Measurements from ENCODE around the gene ANKS1B. TPM values are rescaled to one million over a fixed set of nuclear protein-coding genes. Genes with fewer than 3 reads are reported as not detected.

ANKS1B gene
- total RNA-seq, 1 experiment from 2014 or later: 0.10 TPM

- no peak for DNase-seq (ENCODE audit: extremely low read depth, low read depth)
Measured at GRCh38 chr12:99235381-99235780, 749.4 kb downstream of the ANKS1B start.

DNA sequence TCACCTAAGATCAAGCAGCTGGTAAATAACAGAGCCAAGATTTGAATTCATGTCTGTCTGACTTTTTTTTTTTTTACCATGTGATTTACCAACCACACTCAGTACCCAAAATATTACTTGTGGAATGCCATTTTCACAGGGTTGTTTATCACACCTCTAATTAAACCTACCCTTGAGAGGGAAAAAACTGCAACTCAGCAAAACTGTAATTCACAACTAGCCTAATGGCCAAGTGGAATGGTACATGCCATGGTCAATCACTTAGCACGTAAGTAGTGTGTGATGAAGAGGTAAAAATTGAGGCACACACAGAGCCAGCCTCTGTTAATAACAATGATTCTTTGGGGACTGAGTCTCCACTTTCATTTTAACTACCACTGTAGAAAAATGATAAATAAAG, 750.0 kb downstream of the ANKS1B start:
- DNase-seq (ENCODE audit: extremely low read depth, low read depth): no peak

- no peak for DNase-seq (ENCODE audit: extremely low read depth, low read depth)
Measured at GRCh38 chr12:99232324-99232723, 752.4 kb downstream of the ANKS1B start.

DNA sequence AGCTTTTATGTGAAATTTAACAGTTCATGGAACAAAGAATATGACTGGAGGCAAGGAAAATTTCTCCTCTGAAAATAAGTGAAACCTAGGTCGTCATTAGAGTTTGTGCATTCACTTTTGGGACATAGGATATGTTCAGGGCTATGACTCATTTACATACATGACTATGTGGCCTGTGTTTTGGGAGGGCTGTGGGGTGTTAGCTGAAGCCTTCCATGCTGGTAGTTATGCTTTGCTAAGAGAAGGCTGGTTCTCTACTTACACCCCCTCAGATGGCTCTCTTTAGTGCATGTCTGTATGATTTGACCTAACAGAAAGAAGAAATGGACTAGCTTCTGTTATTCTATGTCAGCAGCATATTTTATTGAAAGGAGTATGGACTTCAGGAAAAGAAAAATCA, 753.7 kb downstream of the ANKS1B start:
- DNase-seq (ENCODE audit: extremely low read depth, low read depth): no peak

DNA sequence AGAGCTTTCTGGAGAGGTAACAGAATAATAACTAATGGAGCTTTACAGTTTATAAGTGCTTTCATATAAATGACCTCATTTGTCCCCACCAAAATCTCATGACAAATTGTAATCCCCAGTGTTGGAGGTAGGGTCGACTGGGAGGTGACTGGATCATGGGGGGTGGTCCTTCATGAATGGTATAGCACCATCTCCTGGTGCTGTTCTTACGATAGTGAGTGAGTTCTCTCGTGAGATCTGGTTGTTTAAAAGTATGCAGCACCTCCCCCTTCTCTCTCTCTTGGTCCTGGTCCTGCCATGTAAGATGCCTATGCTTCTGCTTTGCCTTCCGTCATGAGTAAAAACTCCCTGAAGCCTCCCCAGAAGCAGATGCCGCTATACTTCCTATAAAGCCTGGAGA, 760.5 kb downstream of the ANKS1B start:
- DNase-seq (ENCODE audit: extremely low read depth, low read depth): no peak

DNA sequence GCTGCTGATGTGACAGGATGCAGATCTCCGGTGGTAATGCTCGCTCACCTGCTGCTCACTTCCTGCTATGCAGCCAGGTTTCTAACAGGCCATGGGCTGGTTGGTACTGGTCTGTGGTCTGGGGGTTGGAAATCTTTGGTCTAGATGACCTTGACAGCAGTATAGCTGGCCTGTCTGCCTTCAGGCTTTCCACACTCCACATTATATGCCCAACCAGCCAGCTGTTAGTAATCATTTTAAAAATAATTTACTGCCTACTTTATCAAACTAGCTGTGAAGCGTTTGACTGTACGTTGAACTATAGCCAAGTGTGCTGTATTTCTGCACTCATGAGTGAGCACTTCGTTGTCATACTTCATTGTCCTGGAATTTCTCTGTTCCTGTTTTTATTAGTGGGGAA, 761.2 kb downstream of the ANKS1B start:
- no peak for DNase-seq (ENCODE audit: extremely low read depth, low read depth)

- no peak for DNase-seq (ENCODE audit: extremely low read depth, low read depth)
Measured at GRCh38 chr12:99213047-99213446, 771.7 kb downstream of the ANKS1B start.

- no peak for DNase-seq (ENCODE audit: extremely low read depth, low read depth)
Measured at GRCh38 chr12:99212275-99212674, 772.5 kb downstream of the ANKS1B start.

- DNase-seq (ENCODE audit: extremely low read depth, low read depth): no peak
Measured at GRCh38 chr12:99205111-99205510, 779.6 kb downstream of the ANKS1B start.

GRCh38 chr12:99201906-99202645, 782.7 kb downstream of the ANKS1B start:
- DNase-seq (ENCODE audit: extremely low read depth, low read depth): no peak

DNA sequence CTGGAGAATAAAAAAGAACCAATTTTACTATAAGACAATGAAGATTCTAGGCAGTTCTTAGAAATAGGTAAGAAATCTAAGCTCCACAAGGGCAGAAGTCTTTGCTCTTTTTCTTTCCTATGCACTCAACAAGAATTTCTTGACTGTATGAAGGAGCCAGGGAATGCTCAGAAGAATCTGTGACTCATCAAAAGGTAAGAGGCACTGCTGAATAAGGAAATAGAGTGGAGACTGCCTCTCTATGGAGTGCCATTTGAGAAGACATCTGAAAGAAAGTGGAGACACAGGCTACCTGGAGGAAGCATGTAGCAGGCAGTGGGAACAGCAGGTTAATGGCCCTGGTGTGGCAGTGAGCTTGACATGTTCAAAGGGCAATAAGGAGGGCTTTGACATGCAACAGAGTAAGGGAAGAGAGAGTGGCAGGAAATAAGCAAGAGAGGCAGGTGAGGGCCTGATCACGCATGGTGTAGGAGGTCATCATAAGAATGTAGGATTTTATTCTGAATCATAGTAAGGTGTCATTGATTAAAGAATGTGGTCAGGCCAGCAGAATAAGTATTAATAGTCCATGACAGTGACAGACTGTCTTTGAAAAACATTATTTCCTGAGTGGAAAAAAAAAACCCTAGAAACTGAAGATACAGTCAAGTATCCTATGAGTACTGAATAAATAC, 783.9 kb downstream of the ANKS1B start:
- DNase-seq (ENCODE audit: extremely low read depth, low read depth): no peak

- DNase-seq (ENCODE audit: extremely low read depth, low read depth): no peak
Measured at GRCh38 chr12:99195474-99195873, 789.3 kb downstream of the ANKS1B start.

GRCh38 chr12:99192489-99192888, 792.2 kb downstream of the ANKS1B start:
- no peak for DNase-seq (ENCODE audit: extremely low read depth, low read depth)

DNA sequence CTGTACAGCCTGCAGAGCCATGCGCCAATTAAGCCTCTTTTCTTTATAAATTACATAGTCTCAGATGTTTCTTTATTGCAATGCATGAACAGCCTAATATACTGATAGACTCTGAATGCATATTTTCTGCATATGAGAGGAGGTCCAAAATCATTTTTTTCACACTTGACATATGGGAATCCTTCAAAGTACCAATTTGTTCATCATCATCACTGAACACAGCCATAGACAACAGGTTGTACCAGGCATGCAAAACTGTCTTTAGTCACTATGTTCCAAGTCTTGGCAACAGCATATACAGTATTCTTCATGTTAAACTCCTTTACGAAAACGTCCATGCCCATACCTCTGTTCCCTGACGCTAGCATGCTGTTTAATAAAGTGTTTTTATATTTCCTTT, 807.9 kb downstream of the ANKS1B start:
- no peak for DNase-seq (ENCODE audit: extremely low read depth, low read depth)

GRCh38 chr12:99170461-99170860, 814.3 kb downstream of the ANKS1B start:
- DNase-seq (ENCODE audit: extremely low read depth, low read depth): no peak

- DNase-seq (ENCODE audit: extremely low read depth, low read depth): no peak
Measured at GRCh38 chr12:99170037-99170436, 814.7 kb downstream of the ANKS1B start.

- DNase-seq (ENCODE audit: extremely low read depth, low read depth): no peak
Measured at GRCh38 chr12:99157946-99158345, 826.8 kb downstream of the ANKS1B start.

DNA sequence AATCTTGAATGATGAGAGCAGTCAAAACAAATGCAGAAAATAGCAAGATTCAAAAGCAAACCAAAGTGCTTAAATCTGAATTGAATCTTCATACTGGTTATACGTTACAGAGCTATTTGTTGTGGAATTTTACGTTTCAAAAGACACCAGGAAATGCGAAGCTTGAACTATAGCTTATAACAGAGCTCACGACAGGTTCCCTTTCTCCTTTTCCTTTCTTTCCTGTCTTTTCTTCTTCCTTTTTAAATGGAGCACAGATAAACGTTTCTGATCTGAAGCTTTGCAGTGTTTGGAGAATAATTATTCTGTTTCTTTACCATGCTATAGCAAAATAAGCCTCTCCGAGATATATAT, 829.8 kb downstream of the ANKS1B start:
- DNase-seq (ENCODE audit: extremely low read depth, low read depth): no peak

- DNase-seq (ENCODE audit: extremely low read depth, low read depth): no peak
Measured at GRCh38 chr12:99154216-99154982, 830.3 kb downstream of the ANKS1B start.

GRCh38 chr12:99153293-99153692, 831.4 kb downstream of the ANKS1B start:
- no peak for DNase-seq (ENCODE audit: extremely low read depth, low read depth)

DNA sequence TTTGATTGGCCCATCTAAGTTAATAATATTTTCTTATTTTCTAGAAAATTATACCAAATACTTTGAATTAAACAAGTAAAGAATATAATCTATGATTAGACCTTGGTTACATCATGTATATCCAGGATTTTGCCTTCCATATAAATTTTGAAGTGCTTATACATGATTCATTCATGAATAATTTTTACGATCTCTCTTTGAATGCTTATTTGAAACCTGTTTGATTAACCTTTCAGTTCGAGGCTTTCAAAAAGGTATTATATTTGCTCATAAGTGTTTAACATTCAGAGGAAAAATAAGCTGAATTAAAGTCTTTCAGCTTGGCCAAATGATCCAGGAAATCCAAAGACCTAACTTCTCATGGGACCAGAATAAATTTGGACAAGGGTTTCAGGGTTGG, 832.4 kb downstream of the ANKS1B start:
- no peak for DNase-seq (ENCODE audit: extremely low read depth, low read depth)

GRCh38 chr12:99151744-99152143, 833.0 kb downstream of the ANKS1B start:
- DNase-seq (ENCODE audit: extremely low read depth, low read depth): no peak
